Frontal cortex (tissue), 4 donors: ENCODE data around the gene AFG3L2. TPM values are rescaled to one million over a fixed set of nuclear protein-coding genes. Genes with fewer than 3 reads are reported as not detected.
A peak's percentile ranks its signal among the peaks of the same experiment; 100 is the strongest.

Experiments
- DNase-seq, 2 donors: peaks; one replicate each; pipeline ENCODE4 v3.0.0; 2012; ENCODE audit warnings: low spot score in 2 of 2
- FAIRE-seq: peaks from 2 replicates; lab custom pipeline; 2012; peaks lifted over from hg19 to GRCh38; lab: Jason Lieb, UNC
- total RNA-seq: library from RNA; depleted of rRNA; stranded (reverse); fragments of >200 nt; gene quantifications from one replicate; pipeline ENCODE4 v1.2.3, GENCODE V29; 2014
- donor health status: control.
- donor health status: control.
- donor health status: control.

AFG3L2 gene
- total RNA-seq, 1 donor from 2014 or later, result 33.8 TPM

- DNase-seq (no peak), FAIRE-seq (no peak)
Observed at GRCh38 chr18:12329125-12329698, 47.8 kb downstream of the AFG3L2 start.

GRCh38 chr18:12328179-12328823, 48.7 kb downstream of the AFG3L2 start:
- no peak for FAIRE-seq

GRCh38 chr18:12327510-12328178, 49.4 kb downstream of the AFG3L2 start:
- no peak for FAIRE-seq
- DNase-seq, result peak; percentile 44 to 56

More at GRCh38 chr18:12328179-12328823, 48.7 kb downstream of the AFG3L2 start:
- DNase-seq, result no peak

- FAIRE-seq, result no peak
Observed at GRCh38 chr18:12326711-12327460, 50.1 kb downstream of the AFG3L2 start.

GRCh38 chr18:12325726-12326245, 51.2 kb downstream of the AFG3L2 start:
- DNase-seq (no peak), FAIRE-seq (no peak)

More at GRCh38 chr18:12326711-12327460, 50.1 kb downstream of the AFG3L2 start:
- no peak for DNase-seq

GRCh38 chr18:12324991-12325725, 51.9 kb downstream of the AFG3L2 start:
- DNase-seq (no peak), FAIRE-seq (no peak)

GRCh38 chr18:12321333-12321732, 55.7 kb downstream of the AFG3L2 start:
- FAIRE-seq (no peak), DNase-seq (no peak)

GRCh38 chr18:12318857-12319256, 58.2 kb downstream of the AFG3L2 start:
- no peak for FAIRE-seq
- DNase-seq, result no peak

GRCh38 chr18:12318334-12318697, 58.7 kb downstream of the AFG3L2 start:
- DNase-seq (no peak), FAIRE-seq (no peak)

- FAIRE-seq (no peak), DNase-seq (no peak)
Observed at GRCh38 chr18:12317664-12318333, 59.2 kb downstream of the AFG3L2 start.

- FAIRE-seq, result no peak
- DNase-seq, result no peak
Observed at GRCh38 chr18:12315911-12316310, 61.1 kb downstream of the AFG3L2 start.

GRCh38 chr18:12315490-12315889, 61.5 kb downstream of the AFG3L2 start:
- FAIRE-seq (no peak), DNase-seq (no peak)

GRCh38 chr18:12314591-12315305, 62.3 kb downstream of the AFG3L2 start:
- DNase-seq (no peak), FAIRE-seq (no peak)

- DNase-seq (no peak), FAIRE-seq (no peak)
Observed at GRCh38 chr18:12313530-12314245, 63.3 kb downstream of the AFG3L2 start.

GRCh38 chr18:12312976-12313375, 64.1 kb downstream of the AFG3L2 start:
- FAIRE-seq, result no peak

GRCh38 chr18:12310762-12311161, 66.3 kb downstream of the AFG3L2 start:
- DNase-seq (no peak), FAIRE-seq (no peak)

More at GRCh38 chr18:12312976-12313375, 64.1 kb downstream of the AFG3L2 start:
- no peak for DNase-seq

GRCh38 chr18:12309683-12310198, 67.3 kb downstream of the AFG3L2 start:
- FAIRE-seq (no peak), DNase-seq (no peak)
